Neural progenitor cell (in vitro differentiated cells): ENCODE results near the gene TBCCD1.

Source experiments
- EZH2 ChIP-seq: fragments of 200-600 bp; sonication (generic); IDR thresholded peaks from 2 replicates; pipeline ENCODE4 v1.6.1; 2017; ENCODE audit warnings: antibody characterized with exemption, mild to moderate bottlenecking, moderate library complexity
- EZH2phosphoT487 ChIP-seq: fragments of 200-600 bp; sonication (generic); IDR thresholded peaks from 2 replicates; pipeline ENCODE4 v1.6.1; 2017; ENCODE audit warnings: antibody characterized with exemption
- TF ChIP-seq, protein P1 (sequence below): fragments of 200-600 bp; sonication (generic); IDR thresholded peaks from 2 replicates; pipeline ENCODE4 v1.5.1; 2017; ENCODE audit warnings: antibody characterized with exemption, mild to moderate bottlenecking

GRCh38 chr3:186613637-186614265 is 46.6 kb upstream of the TBCCD1 start:
- TF ChIP-seq, protein P1, sequence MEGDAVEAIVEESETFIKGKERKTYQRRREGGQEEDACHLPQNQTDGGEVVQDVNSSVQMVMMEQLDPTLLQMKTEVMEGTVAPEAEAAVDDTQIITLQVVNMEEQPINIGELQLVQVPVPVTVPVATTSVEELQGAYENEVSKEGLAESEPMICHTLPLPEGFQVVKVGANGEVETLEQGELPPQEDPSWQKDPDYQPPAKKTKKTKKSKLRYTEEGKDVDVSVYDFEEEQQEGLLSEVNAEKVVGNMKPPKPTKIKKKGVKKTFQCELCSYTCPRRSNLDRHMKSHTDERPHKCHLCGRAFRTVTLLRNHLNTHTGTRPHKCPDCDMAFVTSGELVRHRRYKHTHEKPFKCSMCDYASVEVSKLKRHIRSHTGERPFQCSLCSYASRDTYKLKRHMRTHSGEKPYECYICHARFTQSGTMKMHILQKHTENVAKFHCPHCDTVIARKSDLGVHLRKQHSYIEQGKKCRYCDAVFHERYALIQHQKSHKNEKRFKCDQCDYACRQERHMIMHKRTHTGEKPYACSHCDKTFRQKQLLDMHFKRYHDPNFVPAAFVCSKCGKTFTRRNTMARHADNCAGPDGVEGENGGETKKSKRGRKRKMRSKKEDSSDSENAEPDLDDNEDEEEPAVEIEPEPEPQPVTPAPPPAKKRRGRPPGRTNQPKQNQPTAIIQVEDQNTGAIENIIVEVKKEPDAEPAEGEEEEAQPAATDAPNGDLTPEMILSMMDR, result no peak
- TF ChIP-seq EZH2 (no peak), EZH2phosphoT487 (no peak)
